Upper lobe of right lung (tissue), 1 donor: ENCODE measurements around the gene PTPRF. TPM values are rescaled to one million over a fixed set of nuclear protein-coding genes. Genes with fewer than 3 reads are reported as not detected.
"Not testable (repeated sequence)": the region's sequence is repeated elsewhere in the genome, so short reads cannot be mapped to it uniquely, and the experiment has no call there.

Experiments
- ATAC-seq: fragments of 200-7000 bp; cut with Tn5 transposase; one replicate; pipeline ENCODE4 v1.9.1; 2020; ENCODE audit warnings: mild to moderate bottlenecking, moderate library complexity
- DNase-seq: peaks from one replicate; pipeline ENCODE4 v3.0.0-alpha.2; 2020
- H3K27ac ChIP-seq: fragments of 200-600 bp; one replicate; pipeline ENCODE4 v1.8.0; 2022
- H3K27me3 ChIP-seq: fragments of 200-600 bp; one replicate; pipeline ENCODE4 v1.8.0; 2022; ENCODE audit warnings: mild to moderate bottlenecking
- H3K36me3 ChIP-seq: fragments of 200-600 bp; one replicate; pipeline ENCODE4 v1.8.0; 2022
- H3K4me1 ChIP-seq: fragments of 200-600 bp; one replicate; pipeline ENCODE4 v1.8.0; 2022
- H3K4me3 ChIP-seq: fragments of 200-600 bp; one replicate; pipeline ENCODE4 v1.8.0; 2022; ENCODE audit warnings: mild to moderate bottlenecking
- H3K9me3 ChIP-seq: fragments of 200-600 bp; one replicate; pipeline ENCODE4 v1.8.0; 2022
- intact Hi-C: fragments of 100-400 bp; cut with DNase I; formaldehyde crosslinking; loops from one replicate; pipeline ENCODE4 v1.11.0; 2022
- total RNA-seq: library from RNA; stranded (reverse); fragmentation: NEBNext Ultra II Directional; extraction: Animal tissue kit (Norgen Biotek cat#: 25700); gene quantifications from one replicate; pipeline ENCODE4 v1.2.1, GENCODE V29; 2021
- TF ChIP-seq, protein P1 (sequence below): fragments of 200-600 bp; IDR thresholded peaks from one replicate; pipeline ENCODE4 v1.8.0; 2022; ENCODE audit warnings: antibody characterized with exemption
- donor health status: DM: no; HTN: yes; CAD: no; lungs with severe emphysema.

The PTPRF gene
- total RNA-seq, 1 donor from 2014 or later, result 199 TPM

DNA sequence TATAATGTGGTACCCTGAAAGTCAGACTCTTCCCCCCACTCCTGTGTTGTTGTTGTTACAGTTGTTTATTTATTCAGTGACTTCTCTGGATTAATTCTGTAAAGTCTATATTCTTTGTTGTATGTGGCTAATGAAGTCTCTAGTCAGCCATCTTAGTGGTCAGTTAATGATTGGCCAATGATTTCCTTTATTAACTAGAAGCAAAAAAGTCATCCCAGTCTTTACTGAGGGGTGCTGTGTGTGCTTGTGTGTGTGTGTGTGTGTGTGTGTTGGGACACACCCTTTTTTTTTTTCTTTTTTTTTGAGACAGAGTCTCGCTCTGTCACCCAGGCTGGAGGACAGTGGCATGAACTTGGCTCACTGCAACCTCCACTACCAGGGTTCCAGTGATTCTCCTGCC lies 39.6 kb upstream of the PTPRF start:
- intact Hi-C loops, result no loop called here
- no peak for DNase-seq

GRCh38 chr1:43492826-43493225 lies 37.9 kb upstream of the PTPRF start:
- DNase-seq, result no peak
- no peak overlapping the region for H3K27ac ChIP-seq
- ATAC-seq, result no peak
- H3K4me1 ChIP-seq, result peaks cover 8% of the 10 kb centered on the region
- intact Hi-C loops, result no loop called here
- no peak overlapping the region for H3K4me3 ChIP-seq
- H3K27me3 ChIP-seq, result no peaks in the 10 kb centered on the region
- peaks cover 7% of the 10 kb centered on the region for H3K9me3 ChIP-seq
- no peaks in the 10 kb centered on the region for H3K36me3 ChIP-seq
- TF ChIP-seq, protein P1, sequence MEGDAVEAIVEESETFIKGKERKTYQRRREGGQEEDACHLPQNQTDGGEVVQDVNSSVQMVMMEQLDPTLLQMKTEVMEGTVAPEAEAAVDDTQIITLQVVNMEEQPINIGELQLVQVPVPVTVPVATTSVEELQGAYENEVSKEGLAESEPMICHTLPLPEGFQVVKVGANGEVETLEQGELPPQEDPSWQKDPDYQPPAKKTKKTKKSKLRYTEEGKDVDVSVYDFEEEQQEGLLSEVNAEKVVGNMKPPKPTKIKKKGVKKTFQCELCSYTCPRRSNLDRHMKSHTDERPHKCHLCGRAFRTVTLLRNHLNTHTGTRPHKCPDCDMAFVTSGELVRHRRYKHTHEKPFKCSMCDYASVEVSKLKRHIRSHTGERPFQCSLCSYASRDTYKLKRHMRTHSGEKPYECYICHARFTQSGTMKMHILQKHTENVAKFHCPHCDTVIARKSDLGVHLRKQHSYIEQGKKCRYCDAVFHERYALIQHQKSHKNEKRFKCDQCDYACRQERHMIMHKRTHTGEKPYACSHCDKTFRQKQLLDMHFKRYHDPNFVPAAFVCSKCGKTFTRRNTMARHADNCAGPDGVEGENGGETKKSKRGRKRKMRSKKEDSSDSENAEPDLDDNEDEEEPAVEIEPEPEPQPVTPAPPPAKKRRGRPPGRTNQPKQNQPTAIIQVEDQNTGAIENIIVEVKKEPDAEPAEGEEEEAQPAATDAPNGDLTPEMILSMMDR, result no peak

More for the DNA sequence above, 39.6 kb upstream of the PTPRF start:
- no peaks in the 10 kb centered on the region for H3K27me3 ChIP-seq
- no peak overlapping the region for H3K27ac ChIP-seq
- TF ChIP-seq, protein P1, result no peak
- H3K4me3 ChIP-seq, result no peak overlapping the region
- H3K9me3 ChIP-seq, result peaks cover 7% of the 10 kb centered on the region
- no peak for ATAC-seq
- no peaks in the 10 kb centered on the region for H3K36me3 ChIP-seq
- H3K4me1 ChIP-seq, result peaks cover 8% of the 10 kb centered on the region

DNA sequence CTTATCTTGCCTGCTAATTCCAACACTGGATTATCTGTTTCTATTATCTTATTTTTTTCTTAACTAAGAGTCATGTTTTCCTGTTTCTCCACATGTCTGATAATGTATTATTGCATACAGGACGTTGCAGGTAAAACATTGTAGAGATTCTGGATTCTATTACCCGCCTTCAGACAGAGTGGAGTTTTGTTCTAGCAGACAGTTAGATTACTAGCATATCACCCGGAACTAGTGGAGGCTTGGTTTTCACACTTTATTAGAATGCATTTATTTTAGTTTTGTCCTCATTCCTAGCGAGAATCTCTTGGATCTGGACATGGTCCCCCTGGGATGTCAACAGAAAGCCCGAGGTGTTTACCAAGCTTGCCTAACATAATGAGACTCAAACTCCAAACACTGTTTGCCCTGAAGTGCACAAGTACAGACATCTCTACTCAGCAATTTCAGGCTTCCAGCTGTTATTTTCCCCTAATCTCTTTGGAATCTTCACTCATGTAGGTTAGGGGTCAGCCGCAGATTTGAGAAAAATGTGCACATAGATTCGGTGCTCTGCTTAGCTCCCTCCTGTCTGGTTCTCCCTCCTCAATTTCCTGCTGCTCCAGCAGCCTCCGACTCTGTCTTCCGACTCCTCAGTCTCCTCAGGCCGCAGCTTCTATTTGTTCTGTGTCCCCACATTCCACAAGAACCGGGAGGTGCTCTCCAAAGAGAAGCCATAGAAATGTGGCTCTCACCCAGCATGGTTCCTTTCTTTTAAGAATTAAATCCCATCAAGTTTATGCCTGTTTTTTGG lies 36.8 kb upstream of the PTPRF start:
- H3K4me3 ChIP-seq, result no peak overlapping the region
- intact Hi-C loops, result no loop called here
- no peaks in the 10 kb centered on the region for H3K36me3 ChIP-seq
- DNase-seq, result no peak
- no peaks in the 10 kb centered on the region for H3K27me3 ChIP-seq
- TF ChIP-seq, protein P1, result no peak
- H3K27ac ChIP-seq, result peak overlapping the region; percentile 24
- peak; percentile 54 for ATAC-seq
- peaks cover 8% of the 10 kb centered on the region for H3K4me1 ChIP-seq
- H3K9me3 ChIP-seq, result peaks cover 7% of the 10 kb centered on the region

DNA sequence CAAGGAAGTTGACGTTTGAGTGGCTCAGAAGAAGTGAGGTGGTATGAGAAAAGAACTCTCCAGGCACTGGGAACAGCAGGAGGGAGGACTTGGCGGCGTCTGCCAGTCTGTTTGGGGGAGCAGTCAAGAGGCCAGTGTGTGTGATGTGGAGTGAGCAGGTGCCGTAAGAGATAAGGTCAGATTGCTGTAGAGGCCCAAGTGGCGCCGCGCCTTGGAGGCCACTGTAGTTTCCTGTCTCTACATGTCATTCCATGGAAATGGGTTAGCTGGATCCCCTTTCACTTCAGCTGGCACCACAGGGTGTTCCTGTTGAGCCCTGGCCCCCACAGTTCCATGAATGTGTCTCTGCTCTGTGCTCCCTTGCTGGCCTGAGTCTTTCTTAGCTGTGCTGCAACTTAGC lies 35.5 kb upstream of the PTPRF start:
- Histone ChIP-seq H3K9me3 (peaks cover 7% of the 10 kb centered on the region), H3K36me3 (no peaks in the 10 kb centered on the region), H3K27me3 (no peaks in the 10 kb centered on the region), H3K4me1 (peaks cover 8% of the 10 kb centered on the region), H3K4me3 (no peak overlapping the region), H3K27ac (no peak overlapping the region)
- ATAC-seq (peak; percentile 94), DNase-seq (peak; percentile 84)
- TF ChIP-seq, protein P1, result no peak
- intact Hi-C loops, result no loop called here

DNA sequence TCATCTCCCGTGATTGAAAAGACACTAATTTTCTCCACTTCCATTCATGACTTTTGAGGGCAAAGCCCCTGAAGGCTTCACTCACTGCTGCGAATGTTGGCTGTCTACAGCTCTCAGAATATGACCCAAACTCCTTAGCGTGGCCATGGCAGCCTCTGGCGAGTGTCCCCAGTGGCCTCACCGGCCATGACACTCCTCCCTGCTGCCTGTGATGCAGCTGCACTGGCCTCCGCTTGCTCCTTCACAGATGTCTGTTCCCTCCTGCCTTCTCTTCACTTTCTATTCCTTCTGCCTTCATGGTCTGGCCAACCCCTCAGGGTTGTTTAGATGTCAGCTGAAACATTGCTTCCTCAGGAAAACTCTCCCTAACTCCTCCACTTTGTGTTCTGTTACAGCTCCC lies 30.8 kb upstream of the PTPRF start:
- H3K9me3 ChIP-seq, result no peaks in the 10 kb centered on the region
- no peaks in the 10 kb centered on the region for H3K36me3 ChIP-seq
- no peak for DNase-seq
- no peak overlapping the region for H3K4me3 ChIP-seq
- H3K4me1 ChIP-seq, result no peaks in the 10 kb centered on the region
- no peak overlapping the region for H3K27ac ChIP-seq
- intact Hi-C loops, result no loop called here
- TF ChIP-seq, protein P1, result no peak
- ATAC-seq, result no peak
- no peaks in the 10 kb centered on the region for H3K27me3 ChIP-seq

GRCh38 chr1:43501806-43502205 lies 28.9 kb upstream of the PTPRF start:
- H3K27ac ChIP-seq, ATAC-seq, H3K4me3 ChIP-seq, H3K27me3 ChIP-seq, H3K9me3 ChIP-seq, DNase-seq, H3K36me3 ChIP-seq, H3K4me1 ChIP-seq, intact Hi-C loops: not testable (repeated sequence)
